C4-2B (cell line): ENCODE data around the gene LTBP1.

ENCODE experiments used
- CTCF ChIP-seq: fragments of 450-650 bp; conservative IDR thresholded peaks from 2 replicates; pipeline ENCODE4 v1.5.1; 2017; ENCODE audit warnings: mild to moderate bottlenecking
- ZFX ChIP-seq: fragments of 450-650 bp; IDR thresholded peaks from 2 replicates; pipeline ENCODE4 v1.6.1; 2017

- TF ChIP-seq CTCF: no peak
- TF ChIP-seq ZFX: no peak
These were observed 221.7 kb downstream of the LTBP1 start for GRCh38 chr2:33168425-33168824.
